Ureter (tissue), 1 donor: Measurements from ENCODE around the gene CATSPER1. TPM values are rescaled to one million over a fixed set of nuclear protein-coding genes. Genes with fewer than 3 reads are reported as not detected.

Source experiments
- DNase-seq: peaks from one replicate; pipeline ENCODE4 v3.0.0-alpha.2; 2020; ENCODE audit warnings: low spot score
- total RNA-seq: library from RNA; stranded (reverse); gene quantifications from one replicate; pipeline ENCODE4 v1.2.4, GENCODE V29; 2023
- donor health status: DM: yes; HTN: yes; CAD: no.

CATSPER1 gene
- total RNA-seq, 1 donor from 2014 or later, result not detected

GRCh38 chr11:66002648-66003225 lies 23.5 kb downstream of the CATSPER1 start:
- DNase-seq, result no peak

DNA sequence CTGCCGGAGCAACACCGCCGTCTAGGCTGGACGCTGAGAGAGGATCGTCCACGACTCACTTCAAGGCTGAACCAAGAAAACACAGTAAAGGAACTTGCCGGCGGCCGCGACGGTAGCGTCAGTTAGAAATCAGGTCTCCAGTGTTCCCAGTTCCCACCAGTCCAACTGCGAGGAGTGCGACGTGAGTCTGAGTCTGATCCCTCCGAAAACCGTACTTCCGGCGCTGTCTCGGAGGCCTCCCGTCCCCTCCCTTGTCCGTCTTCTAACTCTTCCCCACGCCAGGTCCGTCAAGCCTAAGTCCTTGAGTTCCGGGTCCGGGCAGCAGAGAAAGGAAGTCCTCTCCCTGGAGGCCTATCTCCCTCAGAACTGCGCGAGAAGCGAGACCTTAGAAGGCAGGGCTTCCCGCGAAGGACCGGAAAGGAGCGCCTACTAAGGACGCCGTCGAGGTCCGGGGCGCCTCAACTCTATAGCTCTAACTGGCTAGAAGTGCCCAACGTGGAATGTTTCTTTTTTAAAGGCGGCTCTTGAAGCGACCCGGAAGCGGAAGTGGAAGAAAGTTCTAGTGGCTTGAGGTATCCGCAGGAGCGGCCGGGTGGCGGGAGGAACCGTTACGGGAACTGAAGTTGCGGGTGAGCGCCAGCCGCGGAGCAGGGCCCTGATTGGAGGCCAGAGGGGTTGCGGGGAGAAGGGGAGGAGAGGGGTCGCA lies 24.2 kb downstream of the CATSPER1 start, which contains the start of the genes BANF1 and EIF1AD:
TSS of gene BANF1 (plus strand) at position 562 of the 706 bp plus-strand sequence. CDS start 748 bp downstream, outside the sequence.
TSS of gene EIF1AD (minus strand) at position 216 of the 706 bp plus-strand sequence. CDS start 1,768 bp downstream, outside the sequence.
- peak; percentile 94 for DNase-seq

GRCh38 chr11:65997286-65997685 lies 29.0 kb downstream of the CATSPER1 start:
- no peak for DNase-seq

DNA sequence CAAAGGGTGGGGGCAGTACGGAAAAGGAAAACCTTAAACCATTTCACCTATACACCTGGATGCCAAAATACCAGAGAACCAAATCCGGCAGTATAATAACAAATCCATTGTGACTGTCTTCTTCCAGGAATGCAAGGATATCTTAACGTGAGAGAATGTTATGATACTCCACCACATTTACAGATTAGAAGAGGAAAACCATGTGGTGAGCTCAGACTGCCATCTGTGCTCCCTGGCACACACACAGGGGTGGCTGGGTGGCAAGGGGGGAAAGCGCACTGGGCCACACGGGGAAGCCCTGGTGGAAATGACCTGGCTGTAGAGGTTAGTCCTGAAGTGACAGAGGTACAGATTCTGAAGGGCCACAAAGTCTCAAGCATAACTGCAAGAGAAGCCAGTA lies 34.2 kb downstream of the CATSPER1 start:
- DNase-seq, result no peak

GRCh38 chr11:65988791-65989592 lies 37.3 kb downstream of the CATSPER1 start:
- DNase-seq, result peak; percentile 94

DNA sequence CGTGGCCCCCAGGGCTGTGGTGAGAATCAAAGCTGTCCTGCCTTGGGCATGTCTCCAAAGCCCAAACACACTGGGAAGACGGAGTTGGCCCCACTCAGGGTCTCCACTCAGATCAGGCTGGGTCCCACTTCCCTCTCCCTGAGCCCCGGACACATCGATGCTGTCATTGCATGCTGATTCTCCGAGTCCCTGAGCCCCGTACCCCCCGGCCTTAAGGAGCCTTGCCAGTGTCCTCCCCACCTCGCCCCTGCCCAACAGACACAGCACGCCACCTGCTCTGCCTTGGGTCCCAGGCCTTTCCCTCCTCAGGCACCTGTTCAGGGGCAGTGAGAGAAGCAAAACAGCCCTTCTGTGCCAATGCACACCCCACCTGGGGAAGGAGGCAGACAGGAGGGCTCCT lies 38.9 kb downstream of the CATSPER1 start:
- no peak for DNase-seq

- DNase-seq, result no peak
Observed at GRCh38 chr11:65983589-65983987, 42.7 kb downstream of the CATSPER1 start.

DNA sequence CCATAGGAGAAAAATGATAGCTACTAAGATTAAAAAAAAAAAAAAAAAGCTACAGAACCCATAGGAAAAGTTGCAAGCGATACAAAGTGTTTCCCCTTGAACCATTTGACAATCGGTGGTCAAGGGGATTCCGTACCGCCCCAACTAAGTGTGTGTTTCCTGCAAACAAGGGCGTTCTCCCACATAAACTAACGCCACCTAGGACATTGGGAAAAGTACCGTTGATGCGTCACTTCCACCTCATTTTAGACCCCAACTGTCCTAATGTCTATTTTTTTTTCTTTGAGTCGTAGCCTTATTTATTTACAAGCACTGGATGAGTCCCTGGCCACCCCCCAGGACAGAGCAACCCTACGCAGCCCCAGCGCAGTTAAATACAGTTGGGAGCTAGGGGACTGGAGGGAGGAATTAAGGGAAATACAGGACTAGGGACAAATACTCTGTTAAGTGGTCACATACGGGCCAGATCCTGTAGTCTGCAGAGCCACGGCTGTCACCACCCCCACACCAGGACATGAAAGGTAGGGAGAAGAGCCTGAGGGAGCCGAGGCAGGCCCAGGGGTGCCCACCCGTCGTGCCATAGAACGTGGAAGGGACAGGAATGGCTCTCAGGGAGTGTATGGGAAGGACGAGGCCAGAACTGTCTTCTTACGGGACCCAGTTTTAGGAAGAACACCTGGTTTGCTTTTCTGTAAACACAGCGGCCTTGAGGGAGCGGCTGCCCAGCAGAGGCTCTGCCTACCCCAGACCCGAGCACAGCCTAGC lies 43.3 kb downstream of the CATSPER1 start:
- DNase-seq, result no peak

- no peak for DNase-seq
Observed at GRCh38 chr11:65981972-65982823, 44.1 kb downstream of the CATSPER1 start.

- no peak for DNase-seq
Observed at GRCh38 chr11:65981101-65981740, 45.1 kb downstream of the CATSPER1 start.

- DNase-seq, result no peak
Observed at GRCh38 chr11:65979261-65979759, 47.0 kb downstream of the CATSPER1 start.

DNA sequence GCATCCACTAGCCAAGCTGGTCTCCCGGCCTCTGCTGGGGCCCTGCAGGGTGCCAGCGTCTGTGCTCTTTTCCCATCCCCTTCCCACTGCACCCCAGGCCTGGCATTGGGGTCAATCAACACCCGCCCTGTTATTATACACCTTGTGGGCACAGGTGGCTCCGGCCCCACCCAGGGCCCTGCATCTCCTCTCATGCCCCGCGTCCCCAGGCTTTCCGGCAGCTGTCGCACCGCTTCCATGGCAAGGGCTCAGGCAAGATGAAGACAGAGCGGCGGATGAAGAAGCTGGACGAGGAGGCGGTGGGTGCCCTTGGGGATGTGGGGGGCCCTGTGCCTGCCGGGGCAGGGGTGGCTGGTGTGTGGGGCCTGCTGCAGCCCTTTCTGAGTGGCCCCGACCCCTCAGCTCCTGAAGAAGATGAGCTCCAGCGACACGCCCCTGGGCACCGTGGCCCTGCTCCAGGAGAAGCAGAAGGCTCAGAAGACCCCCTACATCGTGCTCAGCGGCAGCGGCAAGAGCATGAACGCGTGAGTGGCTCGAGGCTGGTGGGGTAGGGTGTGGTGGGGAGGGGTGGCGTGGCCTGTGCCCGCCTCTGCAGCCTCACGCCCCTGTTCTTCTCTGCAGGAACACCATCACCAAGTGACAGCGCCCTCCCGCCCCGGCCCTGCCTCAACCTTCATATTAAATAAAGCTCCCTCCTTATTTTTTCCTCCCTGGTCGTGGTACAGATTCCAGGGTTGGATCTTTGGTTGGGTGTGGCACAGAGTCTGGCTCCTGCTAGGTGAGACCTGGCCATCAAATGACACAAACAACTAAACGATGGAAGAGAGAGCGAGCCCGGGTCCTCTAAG lies 47.7 kb downstream of the CATSPER1 start:
- DNase-seq, result no peak

DNA sequence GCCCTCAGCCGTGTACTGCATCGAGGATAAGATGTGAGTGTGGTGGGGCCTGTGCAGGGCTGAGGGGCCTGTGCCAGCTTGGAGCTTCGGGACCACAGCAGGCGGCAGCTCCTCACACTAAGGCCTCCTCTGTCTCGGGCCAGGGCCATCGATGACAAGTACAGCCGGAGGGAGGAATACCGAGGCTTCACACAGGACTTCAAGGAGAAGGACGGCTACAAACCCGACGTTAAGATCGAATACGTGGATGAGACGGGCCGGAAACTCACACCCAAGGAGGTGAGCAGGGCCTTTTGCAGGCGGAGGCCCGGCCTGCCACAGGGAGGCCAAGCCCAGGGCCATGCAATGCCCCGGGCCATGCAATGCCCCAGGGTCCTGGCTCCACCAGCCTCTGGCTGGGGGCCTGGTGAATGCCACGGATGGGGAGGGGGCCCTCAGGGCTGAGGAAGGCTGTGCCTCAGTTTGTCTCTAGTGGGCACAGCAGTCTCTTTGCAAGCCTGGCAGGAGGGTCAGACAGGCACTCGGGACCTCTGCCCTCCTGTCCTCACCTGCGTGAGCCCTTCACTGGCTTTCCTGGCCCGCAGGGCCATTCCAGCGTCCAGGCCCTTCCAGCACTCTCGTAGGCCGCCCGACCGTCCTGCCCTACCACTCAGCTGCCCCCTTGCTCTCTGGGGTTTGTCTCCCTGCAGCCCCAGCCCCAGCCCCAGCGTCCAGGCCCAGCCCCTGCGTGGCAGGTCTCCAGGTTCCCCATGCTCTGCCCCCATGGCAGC lies 48.5 kb downstream of the CATSPER1 start:
- DNase-seq, result no peak

GRCh38 chr11:65976216-65977176 lies 49.8 kb downstream of the CATSPER1 start:
- no peak for DNase-seq

- DNase-seq, result no peak
Observed at GRCh38 chr11:65975771-65976170, 50.5 kb downstream of the CATSPER1 start.

GRCh38 chr11:65973439-65974110 lies 52.7 kb downstream of the CATSPER1 start:
- DNase-seq, result no peak

DNA sequence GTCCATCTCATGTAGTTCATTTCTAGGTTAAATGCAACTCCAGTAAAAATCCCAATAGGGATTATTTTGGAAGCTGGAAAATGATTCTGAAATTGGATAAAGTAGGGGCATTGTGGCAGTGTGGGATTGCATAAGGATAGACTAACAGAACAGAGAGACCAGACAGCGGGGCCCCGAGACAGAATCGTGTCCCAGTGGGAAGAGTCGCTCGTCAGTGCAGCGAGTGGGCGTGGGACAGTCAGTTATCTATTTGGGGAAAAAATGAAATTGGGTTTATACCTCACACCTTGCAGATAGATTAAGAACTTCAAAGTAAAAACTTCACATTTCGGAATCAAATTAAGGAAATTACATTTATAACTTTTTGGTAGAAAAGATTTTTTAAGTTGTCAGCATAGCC lies 54.2 kb downstream of the CATSPER1 start:
- no peak for DNase-seq
